Stimulated activated naive B cell treated with anti-CD40 and anti-IgM and Interleukin-4, amounts not matched to agents 10 μg/mL and 1 μg/mL and 100 μg/mL, for 72 hours (primary cell): ENCODE data around the gene PIWIL4.
A peak's percentile ranks its signal among the peaks of the same experiment; 100 is the strongest.

Source experiments
- ATAC-seq, 2 donors: fragments of 150-1000 bp; cut with Tn5 transposase; replicated peaks; 2 replicates each; pipeline ENCODE4 v1.10.0; 2021; ENCODE audit warnings: moderate library complexity in 1 of 2
- DNase-seq: peaks from one replicate; pipeline ENCODE4 v3.0.0; 2021
- H3K27ac Mint-ChIP-seq: one replicate; pipeline ENCODE4 v1.8.0; 2022; ENCODE audit warnings: mild to moderate bottlenecking, mixed read lengths
- H3K27me3 Mint-ChIP-seq, 2 donors: one replicate each; pipeline ENCODE4 v1.8.0; 2022; ENCODE audit warnings: mixed read lengths in 2 of 2
- H3K36me3 Mint-ChIP-seq, 2 donors: one replicate each; pipeline ENCODE4 v1.8.0; 2022; ENCODE audit warnings: mixed read lengths in 2 of 2, mild to moderate bottlenecking in 1 of 2
- H3K4me1 Mint-ChIP-seq, 2 donors: one replicate each; pipeline ENCODE4 v1.8.0; 2022; ENCODE audit warnings: mixed read lengths in 2 of 2, mild to moderate bottlenecking in 1 of 2
- H3K4me3 Mint-ChIP-seq, 2 donors: one replicate each; pipeline ENCODE4 v1.8.0; 2022; ENCODE audit warnings: mild to moderate bottlenecking in 2 of 2, mixed read lengths in 2 of 2, moderate library complexity in 1 of 2
- H3K9me3 Mint-ChIP-seq, 2 donors: one replicate each; pipeline ENCODE4 v1.8.0; 2022; ENCODE audit warnings: mixed read lengths in 2 of 2, mild to moderate bottlenecking in 1 of 2

PIWIL4 gene

GRCh38 chr11:94584978-94585377 lies 17.8 kb downstream of the PIWIL4 start:
- no peak overlapping the region for H3K4me3 Mint-ChIP-seq
- no peak overlapping the region for H3K27ac Mint-ChIP-seq
- H3K9me3 Mint-ChIP-seq = no peaks in the 10 kb centered on the region
- ATAC-seq (no peak), DNase-seq (no peak)
- no peaks in the 10 kb centered on the region for H3K36me3 Mint-ChIP-seq
- no peaks in the 10 kb centered on the region for H3K27me3 Mint-ChIP-seq
- H3K4me1 Mint-ChIP-seq = peaks cover 21 to 35% of the 10 kb centered on the region in 2 donors

- H3K27ac Mint-ChIP-seq = no peak overlapping the region
- no peaks in the 10 kb centered on the region for H3K27me3 Mint-ChIP-seq
- no peak for DNase-seq
- H3K9me3 Mint-ChIP-seq = no peaks in the 10 kb centered on the region
- peaks cover 21 to 35% of the 10 kb centered on the region in 2 donors for H3K4me1 Mint-ChIP-seq
- H3K4me3 Mint-ChIP-seq = no peak overlapping the region
- ATAC-seq = no peak
- H3K36me3 Mint-ChIP-seq = no peaks in the 10 kb centered on the region
Observed at GRCh38 chr11:94585399-94585798, 18.2 kb downstream of the PIWIL4 start.

GRCh38 chr11:94586546-94586945 lies 19.4 kb downstream of the PIWIL4 start:
- H3K4me1 Mint-ChIP-seq = peaks cover 16 to 28% of the 10 kb centered on the region in 2 donors
- no peak overlapping the region for H3K4me3 Mint-ChIP-seq
- DNase-seq (no peak), ATAC-seq (no peak)
- no peaks in the 10 kb centered on the region for H3K36me3 Mint-ChIP-seq
- no peak overlapping the region for H3K27ac Mint-ChIP-seq
- no peaks in the 10 kb centered on the region for H3K27me3 Mint-ChIP-seq
- H3K9me3 Mint-ChIP-seq = no peaks in the 10 kb centered on the region

- Mint-ChIP-seq H3K4me1 (peaks cover 12 to 24% of the 10 kb centered on the region in 2 donors), H3K27ac (no peak overlapping the region), H3K27me3 (no peaks in the 10 kb centered on the region), H3K4me3 (no peak overlapping the region), H3K9me3 (no peaks in the 10 kb centered on the region), H3K36me3 (no peaks in the 10 kb centered on the region)
- DNase-seq (no peak), ATAC-seq (no peak)
Observed at GRCh38 chr11:94586978-94587377, 19.8 kb downstream of the PIWIL4 start.

GRCh38 chr11:94588366-94588942 lies 21.3 kb downstream of the PIWIL4 start:
- Mint-ChIP-seq H3K9me3 (no peaks in the 10 kb centered on the region), H3K4me3 (no peak overlapping the region), H3K36me3 (no peaks in the 10 kb centered on the region), H3K4me1 (peaks cover 6 to 11% of the 10 kb centered on the region in 2 donors), H3K27me3 (no peaks in the 10 kb centered on the region), H3K27ac (no peak overlapping the region)
- ATAC-seq (no peak), DNase-seq (no peak)

GRCh38 chr11:94590352-94591041 lies 23.3 kb downstream of the PIWIL4 start:
- no peaks in the 10 kb centered on the region for H3K36me3 Mint-ChIP-seq
- no peak overlapping the region for H3K27ac Mint-ChIP-seq
- no peaks in the 10 kb centered on the region for H3K9me3 Mint-ChIP-seq
- no peaks in the 10 kb centered on the region for H3K27me3 Mint-ChIP-seq
- no peak overlapping the region for H3K4me3 Mint-ChIP-seq
- ATAC-seq = no peak
- H3K4me1 Mint-ChIP-seq = peaks cover 3 to 5% of the 10 kb centered on the region in 2 donors
- no peak for DNase-seq

- Mint-ChIP-seq H3K27me3 (no peaks in the 10 kb centered on the region), H3K4me3 (no peak overlapping the region), H3K9me3 (no peaks in the 10 kb centered on the region), H3K4me1 (peaks cover 3 to 5% of the 10 kb centered on the region in 2 donors), H3K27ac (no peak overlapping the region), H3K36me3 (no peaks in the 10 kb centered on the region)
- no peak for ATAC-seq
- no peak for DNase-seq
Observed at GRCh38 chr11:94593030-94593429, 25.9 kb downstream of the PIWIL4 start.

GRCh38 chr11:94595076-94595475 lies 27.9 kb downstream of the PIWIL4 start:
- H3K4me1 Mint-ChIP-seq = peaks cover 3 to 5% of the 10 kb centered on the region in 2 donors
- no peak for DNase-seq
- no peaks in the 10 kb centered on the region for H3K27me3 Mint-ChIP-seq
- ATAC-seq = no peak
- peaks cover 0 to under 1% of the 10 kb centered on the region in 2 donors for H3K9me3 Mint-ChIP-seq
- H3K4me3 Mint-ChIP-seq = no peak overlapping the region
- no peak overlapping the region for H3K27ac Mint-ChIP-seq
- H3K36me3 Mint-ChIP-seq = peaks cover 8 to 10% of the 10 kb centered on the region in 2 donors

- no peak overlapping the region for H3K27ac Mint-ChIP-seq
- ATAC-seq (no peak), DNase-seq (no peak)
- H3K4me3 Mint-ChIP-seq = no peak overlapping the region
- peaks cover 12 to 13% of the 10 kb centered on the region in 2 donors for H3K36me3 Mint-ChIP-seq
- peaks cover 6 to 9% of the 10 kb centered on the region in 2 donors for H3K4me1 Mint-ChIP-seq
- H3K9me3 Mint-ChIP-seq = peaks cover 0 to 4% of the 10 kb centered on the region in 2 donors
- no peaks in the 10 kb centered on the region for H3K27me3 Mint-ChIP-seq
Observed at GRCh38 chr11:94597896-94598295, 30.7 kb downstream of the PIWIL4 start.

GRCh38 chr11:94599510-94599909 lies 32.3 kb downstream of the PIWIL4 start:
- ATAC-seq = no peak
- no peaks in the 10 kb centered on the region for H3K27me3 Mint-ChIP-seq
- peak overlapping the region; percentile 62 for H3K27ac Mint-ChIP-seq
- peaks cover 8 to 12% of the 10 kb centered on the region in 2 donors for H3K4me1 Mint-ChIP-seq
- H3K4me3 Mint-ChIP-seq = no peak overlapping the region
- no peak for DNase-seq
- H3K9me3 Mint-ChIP-seq = peaks cover 0 to 4% of the 10 kb centered on the region in 2 donors
- H3K36me3 Mint-ChIP-seq = peaks cover 12 to 13% of the 10 kb centered on the region in 2 donors

- Mint-ChIP-seq H3K4me1 (peaks cover 4 to 7% of the 10 kb centered on the region in 2 donors), H3K36me3 (peaks cover 12 to 13% of the 10 kb centered on the region in 2 donors), H3K27me3 (no peaks in the 10 kb centered on the region), H3K9me3 (peaks cover 0 to 4% of the 10 kb centered on the region in 2 donors), H3K4me3 (peak overlapping the region; percentile 21 to 56), H3K27ac (peak overlapping the region; percentile 86)
- peak; percentile 36 for DNase-seq
- ATAC-seq = peak; percentile 86 to 94
Observed at GRCh38 chr11:94602430-94603372, 35.5 kb downstream of the PIWIL4 start.

- Mint-ChIP-seq H3K9me3 (peaks cover 0 to 4% of the 10 kb centered on the region in 2 donors), H3K4me3 (no peak overlapping the region), H3K36me3 (peaks cover 12 to 13% of the 10 kb centered on the region in 2 donors), H3K27me3 (no peaks in the 10 kb centered on the region), H3K27ac (no peak overlapping the region), H3K4me1 (peaks cover 4 to 7% of the 10 kb centered on the region in 2 donors)
- no peak for ATAC-seq
- no peak for DNase-seq
Observed at GRCh38 chr11:94603587-94603986, 36.4 kb downstream of the PIWIL4 start.

GRCh38 chr11:94604482-94604881 lies 37.3 kb downstream of the PIWIL4 start:
- ATAC-seq (no peak), DNase-seq (no peak)
- H3K27ac Mint-ChIP-seq = no peak overlapping the region
- peaks cover 0 to 4% of the 10 kb centered on the region in 2 donors for H3K9me3 Mint-ChIP-seq
- H3K36me3 Mint-ChIP-seq = peaks cover 7 to 9% of the 10 kb centered on the region in 2 donors
- no peak overlapping the region for H3K4me3 Mint-ChIP-seq
- H3K27me3 Mint-ChIP-seq = no peaks in the 10 kb centered on the region
- peaks cover 4 to 7% of the 10 kb centered on the region in 2 donors for H3K4me1 Mint-ChIP-seq

GRCh38 chr11:94613120-94613519 lies 46.0 kb downstream of the PIWIL4 start:
- Mint-ChIP-seq H3K4me3 (no peak overlapping the region), H3K36me3 (peaks cover 17 to 37% of the 10 kb centered on the region in 2 donors), H3K4me1 (no peaks in the 10 kb centered on the region), H3K27me3 (no peaks in the 10 kb centered on the region), H3K27ac (no peak overlapping the region), H3K9me3 (peaks cover 17 to 33% of the 10 kb centered on the region in 2 donors)
- no peak for ATAC-seq
- DNase-seq = no peak
